Activated T-cell treated with anti-CD3 and anti-CD28 coated beads, Interleukin-2, amount 50 U/mL, for 48 hours (primary cell): ENCODE data around the gene STOM.
"Not testable (repeated sequence)": the region's sequence is repeated elsewhere in the genome, so short reads cannot be mapped to it uniquely, and the experiment has no call there.

Experiments
- DNase-seq, 2 experiments: peaks; one replicate each; pipeline ENCODE4 v3.0.0-alpha.2; 2020

The STOM gene

GRCh38 chr9:121369595-121370265 is at the start of gene STOM:
Gene STOM (minus strand): TSS chr9:121370250. CDS start chr9:121370187, 63 bp downstream.
- peak in 1 of 2 experiments; percentile 29 for DNase-seq

- DNase-seq = no peak
Observed at GRCh38 chr9:121411993-121412392, 41.9 kb upstream of the STOM start.

GRCh38 chr9:121405899-121406298 is 35.8 kb upstream of the STOM start:
- no peak for DNase-seq

- no peak for DNase-seq
Observed at GRCh38 chr9:121404906-121405305, 34.9 kb upstream of the STOM start.

- no peak for DNase-seq
Observed at GRCh38 chr9:121399883-121400607, 30.0 kb upstream of the STOM start.

- no peak for DNase-seq
Observed at GRCh38 chr9:121399126-121399882, 29.3 kb upstream of the STOM start.

GRCh38 chr9:121398374-121398773 is 28.3 kb upstream of the STOM start:
- DNase-seq = no peak

- not testable (repeated sequence) for DNase-seq
Observed at GRCh38 chr9:121397277-121397676, 27.2 kb upstream of the STOM start.

GRCh38 chr9:121395558-121395957 is 25.5 kb upstream of the STOM start:
- no peak for DNase-seq

GRCh38 chr9:121394292-121394691 is 24.2 kb upstream of the STOM start:
- no peak for DNase-seq

GRCh38 chr9:121393318-121393717 is 23.3 kb upstream of the STOM start:
- DNase-seq = no peak

- no peak for DNase-seq
Observed at GRCh38 chr9:121390372-121390771, 20.3 kb upstream of the STOM start.

GRCh38 chr9:121388140-121388905 is 18.3 kb upstream of the STOM start:
- DNase-seq = no peak

GRCh38 chr9:121386442-121387175 is 16.6 kb upstream of the STOM start:
- DNase-seq = no peak

- DNase-seq = no peak
Observed at GRCh38 chr9:121383715-121384114, 13.7 kb upstream of the STOM start.

- no peak for DNase-seq
Observed at GRCh38 chr9:121380846-121381245, 10.8 kb upstream of the STOM start.

GRCh38 chr9:121376214-121376830 is 6.3 kb upstream of the STOM start:
- DNase-seq = no peak

- DNase-seq = no peak
Observed at GRCh38 chr9:121373011-121373729, 3.1 kb upstream of the STOM start.

- no peak for DNase-seq
Observed at GRCh38 chr9:121372239-121373010, 2.4 kb upstream of the STOM start.

- DNase-seq = no peak
Observed at GRCh38 chr9:121371495-121372061, 1.5 kb upstream of the STOM start.
